Hematopoietic multipotent progenitor cell treated with erythropoietin and hydrocortisone succinate and interleukin-3 and kit ligand, for 4 days (in vitro differentiated cells): Measurements from ENCODE around the gene CALHM3.
"Not testable (repeated sequence)": the region's sequence is repeated elsewhere in the genome, so short reads cannot be mapped to it uniquely, and the experiment has no call there.

ENCODE experiments used
- DNase-seq: peaks from one replicate; pipeline ENCODE4 v3.0.0-alpha.2; 2015

The CALHM3 gene

GRCh38 chr10:103502849-103503660 is 24.0 kb upstream of the CALHM3 start:
- DNase-seq, result no peak

GRCh38 chr10:103501186-103501585 is 22.1 kb upstream of the CALHM3 start:
- DNase-seq, result no peak

- DNase-seq, result no peak
Measured at GRCh38 chr10:103500481-103500880, 21.4 kb upstream of the CALHM3 start.

GRCh38 chr10:103499881-103500280 is 20.8 kb upstream of the CALHM3 start:
- no peak for DNase-seq

GRCh38 chr10:103498936-103499638 is 20.0 kb upstream of the CALHM3 start:
- DNase-seq, result no peak

GRCh38 chr10:103497161-103497915 is 18.3 kb upstream of the CALHM3 start:
- DNase-seq, result no peak

- no peak for DNase-seq
Measured at GRCh38 chr10:103495321-103495720, 16.3 kb upstream of the CALHM3 start.

GRCh38 chr10:103493916-103494877 is 15.2 kb upstream of the CALHM3 start:
- no peak for DNase-seq

GRCh38 chr10:103493362-103493915 is 14.4 kb upstream of the CALHM3 start, which contains the start of gene NEURL1:
Gene NEURL1, plus strand, starts transcription at chr10:103493705. Its CDS starts 683 bp downstream, at chr10:103494388.
- peak; percentile 48 for DNase-seq

- DNase-seq, result no peak
Measured at GRCh38 chr10:103492655-103493261, 13.7 kb upstream of the CALHM3 start.

GRCh38 chr10:103491729-103492364 is 12.8 kb upstream of the CALHM3 start:
- DNase-seq, result no peak

- DNase-seq, result no peak
Measured at GRCh38 chr10:103490986-103491314, 11.9 kb upstream of the CALHM3 start.

- DNase-seq, result no peak
Measured at GRCh38 chr10:103487410-103487708, 8.3 kb upstream of the CALHM3 start.

- DNase-seq, result not testable (repeated sequence)
Measured at GRCh38 chr10:103486635-103487409, 7.8 kb upstream of the CALHM3 start.

GRCh38 chr10:103481974-103482531 is 3.0 kb upstream of the CALHM3 start:
- peak; percentile 87 for DNase-seq

- no peak for DNase-seq
Measured at GRCh38 chr10:103480521-103480920, 1.5 kb upstream of the CALHM3 start.

GRCh38 chr10:103478671-103479070 is 369 bp downstream of the CALHM3 start:
- no peak for DNase-seq

- peak; percentile 54 for DNase-seq
Measured at GRCh38 chr10:103476046-103476768, 2.8 kb downstream of the CALHM3 start.

- no peak for DNase-seq
Measured at GRCh38 chr10:103475437-103475836, 3.6 kb downstream of the CALHM3 start.
